Psoas muscle (tissue), 8 donors: ENCODE results near the gene GAS2. TPM values are rescaled to one million over a fixed set of nuclear protein-coding genes. Genes with fewer than 3 reads are reported as not detected.

Source experiments
- ATAC-seq, 4 donors: fragments of 200-7000 bp; cut with Tn5 transposase; one replicate each; pipeline ENCODE4 v1.9.1; 2020; ENCODE audit warnings: moderate library complexity in 3 of 4, mild to moderate bottlenecking in 2 of 4
- DNase-seq, 2 donors: peaks; one replicate each; pipeline ENCODE4 v3.0.0-alpha.2; 2020
- H3K27ac ChIP-seq: fragments of 200-600 bp; one replicate; pipeline ENCODE4 v1.8.0; 2022
- H3K27me3 ChIP-seq, 3 donors: fragments of 200-600 bp in 1 of 3; one replicate each; pipeline versions ENCODE4 v1.6.1 to v1.8.0; 2013 to 2022; ENCODE audit warnings: low read length in 2 of 3, mild to moderate bottlenecking in 2 of 3, moderate library complexity in 1 of 3; ENCODE audit not compliant: insufficient read depth in 3 of 3
- H3K36me3 ChIP-seq, 2 donors: fragments of 200-600 bp in 1 of 2; one replicate each; pipeline versions ENCODE4 v1.6.1 to v1.8.0; 2013 to 2022; ENCODE audit warnings: low read depth in 1 of 2, mild to moderate bottlenecking in 1 of 2, moderate library complexity in 1 of 2; ENCODE audit not compliant: insufficient read depth in 1 of 2
- H3K4me1 ChIP-seq: fragments of 200-600 bp; one replicate; pipeline ENCODE4 v1.8.0; 2022
- H3K4me3 ChIP-seq: fragments of 200-600 bp; one replicate; pipeline ENCODE4 v1.8.0; 2022; ENCODE audit warnings: mild to moderate bottlenecking
- H3K9me3 ChIP-seq: fragments of 200-600 bp; one replicate; pipeline ENCODE4 v1.8.0; 2022
- CTCF ChIP-seq: fragments of 200-600 bp; IDR thresholded peaks from one replicate; pipeline ENCODE4 v1.8.0; 2022; ENCODE audit warnings: antibody characterized with exemption
- WGBS, 3 donors: extraction: QIAGEN DNeasy Blood & Tissue Kit; methylation state at CpG; one replicate each; pipeline versions ENCODE4 v1.1.6 to v1.1.7; 2013; 5-methylcytosine and 5-hydroxymethylcytosine counted together
- intact Hi-C, 2 donors: fragments of 100-400 bp; cut with DNase I; formaldehyde crosslinking; loops; one replicate each; pipeline versions ENCODE4 v1.11.0 to v1.14.2; 2022
- polyA plus RNA-seq, 3 donors: library from polyadenylated mRNA; stranded (reverse); fragments of 200-250 nt; gene quantifications; one replicate each; pipeline ENCODE4 v1.2.3, GENCODE V29; 2013
- total RNA-seq, 4 donors: library from RNA; stranded (reverse); fragmentation: NEBNext Ultra II Directional in 2 of 4; extraction: Animal tissue kit (Norgen Biotek cat#: 25700) in 2 of 4; gene quantifications; one replicate each; pipeline versions ENCODE4 v1.2.1 to v1.2.4, GENCODE V29; 2021 to 2023
- donor health status: healthy with polysubstance abuse.
- donor health status: DM: no; HTN: no; CAD: no; lungs with moderate emphysema.
- donor health status: Bipolar disorder and iron deficiency.
- donor health status: healthy.
- donor health status: DM: yes; HTN: yes; CAD: no.
- donor health status: DM: no; HTN: no; CAD: no.
- donor health status: DM: no; HTN: no; CAD: no.
- donor health status: DM: yes; HTN: yes; CAD: no.

GAS2 gene
- total and polyA plus RNA-seq, 7 donors: 0.51 to 4.6 (median 2.8) TPM

- 85 to 88% (median 87%) methylated on average over 3 of the region's 3 CpGs for WGBS, 3 donors
Observed at GRCh38 chr11:22715971-22716370, 49.6 kb downstream of the GAS2 start.

GRCh38 chr11:22720457-22720856 is 54.0 kb downstream of the GAS2 start:
- no peak overlapping the region for H3K4me3 ChIP-seq
- DNase-seq: no peak
- no peaks in the 10 kb centered on the region for H3K36me3 ChIP-seq
- H3K9me3 ChIP-seq: no peaks in the 10 kb centered on the region
- ATAC-seq: no peak
- TF ChIP-seq CTCF: no peak
- intact Hi-C loops: loop anchor here in 1 of 2 donors (5.0 kb wide), 1 partner anchor 43 kb away; no protein-coding TSS in a partner anchor
- H3K4me1 ChIP-seq: peaks cover 8% of the 10 kb centered on the region
- 78 to 84% (median 82%) methylated on average over 3 of the region's 3 CpGs for WGBS, 3 donors
- no peaks in the 10 kb centered on the region for H3K27me3 ChIP-seq
- H3K27ac ChIP-seq: no peak overlapping the region

More at GRCh38 chr11:22715971-22716370, 49.6 kb downstream of the GAS2 start:
- ATAC-seq: no peak
- intact Hi-C loops: no loop called here
- Histone ChIP-seq H3K27me3 (no peaks in the 10 kb centered on the region), H3K9me3 (no peaks in the 10 kb centered on the region), H3K27ac (no peak overlapping the region), H3K4me3 (no peak overlapping the region), H3K4me1 (peaks cover 3% of the 10 kb centered on the region), H3K36me3 (no peaks in the 10 kb centered on the region)
- no peak for TF ChIP-seq CTCF
- DNase-seq: no peak

GRCh38 chr11:22723274-22723673 is 56.9 kb downstream of the GAS2 start:
- Histone ChIP-seq H3K27ac (no peak overlapping the region), H3K27me3 (no peaks in the 10 kb centered on the region), H3K4me1 (peaks cover 8% of the 10 kb centered on the region), H3K36me3 (no peaks in the 10 kb centered on the region), H3K9me3 (no peaks in the 10 kb centered on the region), H3K4me3 (no peak overlapping the region)
- WGBS, 3 donors: 86 to 89% (median 88%) methylated on average over 3 of the region's 3 CpGs
- DNase-seq (no peak), ATAC-seq (no peak)
- intact Hi-C loops: loop anchor here in 1 of 2 donors (5.0 kb wide), 1 partner anchor 46 kb away; no protein-coding TSS in a partner anchor
- no peak for TF ChIP-seq CTCF

- intact Hi-C loops: loop anchor here in 1 of 2 donors (5.0 kb wide), 1 partner anchor 53 kb away; no protein-coding TSS in a partner anchor
- ATAC-seq (no peak), DNase-seq (no peak)
- 31 to 39% (median 31%) methylated on average over 3 of the region's 3 CpGs for whole genome bisulfite sequencing, 3 donors
- no peak overlapping the region for H3K27ac ChIP-seq
- H3K4me1 ChIP-seq: peaks cover 8% of the 10 kb centered on the region
- no peak overlapping the region for H3K4me3 ChIP-seq
- no peaks in the 10 kb centered on the region for H3K36me3 ChIP-seq
- no peaks in the 10 kb centered on the region for H3K9me3 ChIP-seq
- TF ChIP-seq CTCF: no peak
- no peaks in the 10 kb centered on the region for H3K27me3 ChIP-seq
Observed at GRCh38 chr11:22725079-22725478, 58.7 kb downstream of the GAS2 start.
